Endodermal cell (in vitro differentiated cells): Measurements from ENCODE around the gene KCNH3. TPM values are rescaled to one million over a fixed set of nuclear protein-coding genes. Genes with fewer than 3 reads are reported as not detected.

Experiments used
- DNase-seq: peaks from one replicate; pipeline ENCODE4 v3.0.0-alpha.2; 2017
- H3K27ac ChIP-seq: 2 replicates; pipeline ENCODE4 v1.5.1; 2013; ENCODE audit warnings: mild to moderate bottlenecking, low read depth, low read length, moderate library complexity
- H3K27me3 ChIP-seq: 2 replicates; pipeline ENCODE4 v1.6.1; 2013; ENCODE audit warnings: mild to moderate bottlenecking, low read length, moderate library complexity; ENCODE audit not compliant: insufficient read depth, control insufficient read depth, poor library complexity, severe bottlenecking
- H3K36me3 ChIP-seq: 2 replicates; pipeline ENCODE4 v1.7.0; 2013; ENCODE audit warnings: mild to moderate bottlenecking, low read length, moderate library complexity; ENCODE audit not compliant: control insufficient read depth, insufficient read depth
- H3K4me1 ChIP-seq: one replicate; pipeline ENCODE4 v1.7.0; 2013; ENCODE audit warnings: low read length; ENCODE audit not compliant: control insufficient read depth, insufficient read depth
- H3K4me3 ChIP-seq: 2 replicates; pipeline ENCODE4 v1.5.1; 2013; ENCODE audit warnings: mild to moderate bottlenecking, low read length, moderate library complexity
- H3K9ac ChIP-seq: 2 replicates; pipeline ENCODE4 v1.6.1; 2013; ENCODE audit warnings: mild to moderate bottlenecking, low read length, moderate library complexity; ENCODE audit not compliant: poor library complexity, severe bottlenecking; ENCODE audit errors: extremely low read depth
- H3K9me3 ChIP-seq: 2 replicates; pipeline ENCODE4 v1.6.1; 2013; ENCODE audit warnings: mild to moderate bottlenecking, low read length, moderate library complexity; ENCODE audit not compliant: control insufficient read depth
- H3K27ac Mint-ChIP-seq: 2 replicates; pipeline ENCODE4 v1.8.0; 2020; ENCODE audit warnings: mixed read lengths
- H3K27me3 Mint-ChIP-seq: 2 replicates; pipeline ENCODE4 v1.8.0; 2021; ENCODE audit warnings: mild to moderate bottlenecking, mixed read lengths; ENCODE audit not compliant: insufficient read depth
- H3K36me3 Mint-ChIP-seq: 2 replicates; pipeline ENCODE4 v1.8.0; 2020; ENCODE audit warnings: low read depth, mixed read lengths
- H3K4me1 Mint-ChIP-seq: 2 replicates; pipeline ENCODE4 v1.8.0; 2020; ENCODE audit warnings: mixed read lengths
- H3K4me3 Mint-ChIP-seq: 2 replicates; pipeline ENCODE4 v1.8.0; 2020; ENCODE audit warnings: mild to moderate bottlenecking, moderate library complexity, mixed read lengths
- H3K9me3 Mint-ChIP-seq: 2 replicates; pipeline ENCODE4 v1.8.0; 2020; ENCODE audit warnings: mild to moderate bottlenecking, mixed read lengths
- CTCF ChIP-seq: fragments of 200-600 bp; sonication (generic); conservative IDR thresholded peaks from 2 replicates; pipeline ENCODE4 v1.5.0; 2021; ENCODE audit warnings: antibody characterized with exemption, mild to moderate bottlenecking
- WGBS, 2 experiments: methylation state at CpG; one replicate each; pipeline versions ENCODE4 v1.1.5 to v1.1.7; 2013; ENCODE audit warnings: missing lambda C conversion rate in 2 of 2, mixed read lengths in 1 of 2; ENCODE audit not compliant: insufficient coverage in 1 of 2, insufficient read length in 1 of 2; 5-methylcytosine and 5-hydroxymethylcytosine counted together
- total RNA-seq, 2 donors: library from RNA; stranded (reverse); fragmentation: NEBNext Ultra II Directional in 1 of 2; extraction: Animal tissue kit (Norgen Biotek cat#: 25700) in 1 of 2; gene quantifications; 2 replicates in 1 of 2; 3 replicates in 1 of 2; pipeline ENCODE4 v1.2.1, GENCODE V29; 2021

The KCNH3 gene
- total RNA-seq, 2 donors from 2014 or later: 1.00 to 1.5 TPM

GRCh38 chr12:49563951-49564685 is 25.3 kb downstream of the KCNH3 start:
- Histone ChIP-seq H3K9ac (no peak overlapping the region), H3K36me3 (peaks cover 67% of the 10 kb centered on the region), H3K27ac (no peak overlapping the region), H3K4me3 (no peak overlapping the region), H3K27me3 (no peaks in the 10 kb centered on the region), H3K4me1 (peaks cover 4% of the 10 kb centered on the region), H3K9me3 (no peaks in the 10 kb centered on the region)
- Mint-ChIP-seq H3K9me3 (no peaks in the 10 kb centered on the region), H3K27ac (no peak overlapping the region), H3K27me3 (no peaks in the 10 kb centered on the region), H3K36me3 (peaks cover 42% of the 10 kb centered on the region), H3K4me1 (peaks cover 12% of the 10 kb centered on the region), H3K4me3 (no peak overlapping the region)
- 93 to 99% methylated on average over 13 to 14 of the region's 14 CpGs for WGBS, 2 experiments
- no peak for DNase-seq
- TF ChIP-seq CTCF: no peak

GRCh38 chr12:49564686-49565405 is 26.0 kb downstream of the KCNH3 start:
- Mint-ChIP-seq H3K27ac (no peak overlapping the region), H3K4me1 (peaks cover 12% of the 10 kb centered on the region), H3K36me3 (peaks cover 38% of the 10 kb centered on the region), H3K4me3 (no peak overlapping the region), H3K27me3 (no peaks in the 10 kb centered on the region), H3K9me3 (no peaks in the 10 kb centered on the region)
- no peak for TF ChIP-seq CTCF
- 96 to 100% methylated on average over 4 to 8 of the region's 8 CpGs for WGBS, 2 experiments
- Histone ChIP-seq H3K27ac (no peak overlapping the region), H3K9me3 (no peaks in the 10 kb centered on the region), H3K9ac (no peak overlapping the region), H3K36me3 (peaks cover 60% of the 10 kb centered on the region), H3K4me3 (no peak overlapping the region), H3K27me3 (no peaks in the 10 kb centered on the region), H3K4me1 (peaks cover 4% of the 10 kb centered on the region)
- DNase-seq: no peak

- H3K4me1 ChIP-seq: peaks cover 4% of the 10 kb centered on the region
- Mint-ChIP-seq H3K27me3 (no peaks in the 10 kb centered on the region), H3K27ac (no peak overlapping the region), H3K9me3 (no peaks in the 10 kb centered on the region), H3K36me3 (peaks cover 36% of the 10 kb centered on the region), H3K4me3 (peak overlapping the region; percentile 90), H3K4me1 (peaks cover 12% of the 10 kb centered on the region)
- DNase-seq: no peak
- H3K27ac ChIP-seq: no peak overlapping the region
- H3K36me3 ChIP-seq: peaks cover 52% of the 10 kb centered on the region
- TF ChIP-seq CTCF: no peak
- H3K4me3 ChIP-seq: no peak overlapping the region
- H3K9ac ChIP-seq: no peak overlapping the region
- no peaks in the 10 kb centered on the region for H3K27me3 ChIP-seq
- H3K9me3 ChIP-seq: no peaks in the 10 kb centered on the region
- 95% methylated on average over 6 to 12 of the region's 12 CpGs for WGBS, 2 experiments
Observed at GRCh38 chr12:49565406-49566265, 26.8 kb downstream of the KCNH3 start.
